Mesenchymal stem cell (in vitro differentiated cells and primary cell): ENCODE measurements around the gene POMT2.

Experiments
- DNase-seq: peaks from one replicate; pipeline ENCODE4 v3.0.0-alpha.2; 2013
- H2AFZ ChIP-seq: one replicate; pipeline ENCODE4 v1.6.1; 2013; ENCODE audit warnings: low read depth, mild to moderate bottlenecking, control low read depth, inconsistent platforms, low read length, moderate library complexity
- H2AK5ac ChIP-seq: 2 replicates; pipeline ENCODE4 v1.6.1; 2013; ENCODE audit warnings: low read length, moderate library complexity, mild to moderate bottlenecking, inconsistent platforms; ENCODE audit not compliant: severe bottlenecking
- H2BK120ac ChIP-seq: one replicate; pipeline ENCODE4 v1.6.1; 2013; ENCODE audit warnings: low read depth, mild to moderate bottlenecking, inconsistent platforms, low read length, moderate library complexity
- H2BK12ac ChIP-seq, 2 experiments: one replicate each; pipeline ENCODE4 v1.6.1; 2013; ENCODE audit warnings: inconsistent platforms in 2 of 2, low read length in 2 of 2, mild to moderate bottlenecking in 2 of 2, moderate library complexity in 2 of 2, control low read depth in 1 of 2
- H2BK15ac ChIP-seq: one replicate; pipeline ENCODE4 v1.6.1; 2013; ENCODE audit warnings: mild to moderate bottlenecking, low read depth, inconsistent platforms; ENCODE audit not compliant: poor library complexity, severe bottlenecking
- H2BK5ac ChIP-seq: 2 replicates; pipeline ENCODE4 v1.6.1; 2013; ENCODE audit warnings: low read depth, mild to moderate bottlenecking, low read length, control low read depth, inconsistent platforms; ENCODE audit not compliant: poor library complexity, severe bottlenecking
- H3K14ac ChIP-seq, 2 experiments: one replicate each; pipeline ENCODE4 v1.6.1; 2013; ENCODE audit warnings: inconsistent platforms in 2 of 2, low read length in 2 of 2, control low read depth in 1 of 2, mild to moderate bottlenecking in 1 of 2, moderate library complexity in 1 of 2
- H3K18ac ChIP-seq, 2 experiments: one replicate each; pipeline ENCODE4 v1.6.1; 2013; ENCODE audit warnings: inconsistent platforms in 2 of 2, low read length in 2 of 2, control low read depth in 1 of 2, low read depth in 1 of 2, mild to moderate bottlenecking in 1 of 2
- H3K23ac ChIP-seq, 2 experiments: one replicate each; pipeline ENCODE4 v1.6.1; 2013; ENCODE audit warnings: inconsistent platforms in 2 of 2, low read length in 2 of 2, mild to moderate bottlenecking in 2 of 2, moderate library complexity in 2 of 2, control low read depth in 1 of 2
- H3K27ac ChIP-seq: 2 replicates; pipeline ENCODE4 v1.5.1; 2013; ENCODE audit warnings: mild to moderate bottlenecking, moderate library complexity, low read length, control low read depth, inconsistent platforms; ENCODE audit not compliant: poor library complexity, severe bottlenecking
- H3K27me3 ChIP-seq, 2 experiments: 2 replicates each; pipeline versions ENCODE4 v1.6.1 to v1.7.0; 2013; ENCODE audit warnings: low read length in 2 of 2, mild to moderate bottlenecking in 2 of 2, moderate library complexity in 2 of 2, control low read depth in 1 of 2, inconsistent platforms in 1 of 2; ENCODE audit not compliant: control insufficient read depth in 1 of 2, insufficient read depth in 1 of 2
- H3K36me3 ChIP-seq, 2 experiments: 2 replicates each; pipeline versions ENCODE4 v1.6.1 to v1.7.0; 2013; ENCODE audit warnings: low read length in 2 of 2, control low read depth in 1 of 2, inconsistent platforms in 1 of 2, low read depth in 1 of 2, mild to moderate bottlenecking in 1 of 2; ENCODE audit not compliant: insufficient read depth in 2 of 2, control insufficient read depth in 1 of 2
- H3K4ac ChIP-seq, 2 experiments: one replicate each; pipeline ENCODE4 v1.6.1; 2013; ENCODE audit warnings: inconsistent platforms in 2 of 2, low read length in 2 of 2, mild to moderate bottlenecking in 2 of 2, moderate library complexity in 2 of 2, control low read depth in 1 of 2, low read depth in 1 of 2
- H3K4me1 ChIP-seq: 2 replicates; pipeline ENCODE4 v1.6.1; 2013; ENCODE audit warnings: low read depth, low read length, control low read depth; ENCODE audit not compliant: control insufficient read depth, insufficient read depth
- H3K4me2 ChIP-seq: 2 replicates; pipeline ENCODE4 v1.6.1; 2013; ENCODE audit warnings: low read length, mild to moderate bottlenecking, inconsistent platforms; ENCODE audit not compliant: poor library complexity, severe bottlenecking
- H3K4me3 ChIP-seq, 2 experiments: 2 replicates each; pipeline versions ENCODE4 v1.5.1 to v1.7.0; 2013; ENCODE audit warnings: low read length in 2 of 2, mild to moderate bottlenecking in 2 of 2, control low read depth in 1 of 2, low read depth in 1 of 2; ENCODE audit not compliant: insufficient read depth in 1 of 2
- H3K79me1 ChIP-seq: replicated peaks from 2 replicates; pipeline ENCODE4 v1.6.1; 2013; ENCODE audit warnings: mild to moderate bottlenecking, control low read depth, low read length, inconsistent platforms; ENCODE audit not compliant: poor library complexity, severe bottlenecking
- H3K9ac ChIP-seq: 2 replicates; pipeline ENCODE4 v1.7.0; 2013; ENCODE audit warnings: mild to moderate bottlenecking, low read length, moderate library complexity
- H3K9me3 ChIP-seq: 2 replicates; pipeline ENCODE4 v1.7.0; 2013; ENCODE audit warnings: mild to moderate bottlenecking, low read length; ENCODE audit not compliant: control insufficient read depth
- H4K8ac ChIP-seq: one replicate; pipeline ENCODE4 v1.6.1; 2013; ENCODE audit warnings: inconsistent platforms, mild to moderate bottlenecking, low read length, moderate library complexity
- H4K91ac ChIP-seq: one replicate; pipeline ENCODE4 v1.6.1; 2013; ENCODE audit warnings: mild to moderate bottlenecking, low read length, inconsistent platforms
- WGBS: methylation state at CpG from one replicate; pipeline ENCODE4 v1.1.7; 2013; ENCODE audit warnings: mixed read lengths; 5-methylcytosine and 5-hydroxymethylcytosine counted together

The POMT2 gene

GRCh38 chr14:77272261-77272660 lies 48.4 kb downstream of the POMT2 start:
- Histone ChIP-seq H3K36me3 (peaks cover 12 to 19% of the 10 kb centered on the region in 2 experiments), H2AK5ac (no peak overlapping the region), H2BK12ac (no peak overlapping the region), H3K4ac (no peak overlapping the region), H2BK5ac (no peak overlapping the region), H3K79me1 (no peaks in the 10 kb centered on the region), H3K14ac (no peak overlapping the region), H3K9ac (no peak overlapping the region), H4K8ac (no peak overlapping the region), H3K4me2 (no peak overlapping the region), H3K4me1 (peaks cover 17% of the 10 kb centered on the region), H4K91ac (no peak overlapping the region), H2AFZ (no peak overlapping the region), H3K27ac (no peak overlapping the region), H3K9me3 (peaks cover 11% of the 10 kb centered on the region), H3K23ac (no peak overlapping the region), H2BK120ac (no peak overlapping the region), H2BK15ac (no peak overlapping the region), H3K27me3 (peaks cover 38 to 44% of the 10 kb centered on the region in 2 experiments), H3K4me3 (no peak overlapping the region), H3K18ac (no peak overlapping the region)
- DNase-seq: no peak
- WGBS: 89% methylated on average over 3 of the region's 4 CpGs

- no peak within 1 kb of the TSS for H3K4ac ChIP-seq
- H3K27ac ChIP-seq: no peak within 1 kb of the TSS
- no peak within 1 kb of the TSS for H2BK15ac ChIP-seq
- peaks cover 11% of the 10 kb centered on the region for H3K9me3 ChIP-seq
- H2BK12ac ChIP-seq: no peak within 1 kb of the TSS
- peaks cover 1 to 8% of the 10 kb centered on the region in 2 experiments for H3K36me3 ChIP-seq
- H2BK5ac ChIP-seq: no peak within 1 kb of the TSS
- no peak within 1 kb of the TSS for H4K8ac ChIP-seq
- no peak within 1 kb of the TSS for H2AFZ ChIP-seq
- no peak within 1 kb of the TSS for H3K4me3 ChIP-seq
- H4K91ac ChIP-seq: no peak within 1 kb of the TSS
- H3K14ac ChIP-seq: no peak within 1 kb of the TSS
- peaks cover 17% of the 10 kb centered on the region for H3K4me1 ChIP-seq
- no peaks in the 10 kb centered on the region for H3K79me1 ChIP-seq
- H3K23ac ChIP-seq: no peak within 1 kb of the TSS
- 21% methylated on average over 36 of the region's 38 CpGs for WGBS
- H2BK120ac ChIP-seq: no peak within 1 kb of the TSS
- peak within 1 kb of the TSS; percentile 32 for H3K4me2 ChIP-seq
- no peak for DNase-seq
- H3K18ac ChIP-seq: no peak within 1 kb of the TSS
- H3K9ac ChIP-seq: no peak within 1 kb of the TSS
- H2AK5ac ChIP-seq: no peak within 1 kb of the TSS
- H3K27me3 ChIP-seq: peaks cover 44 to 49% of the 10 kb centered on the region in 2 experiments
Measured at GRCh38 chr14:77271113-77271710, 49.5 kb downstream of the POMT2 start, which contains the start of gene NGB. TSS of gene NGB (minus strand) at chr14:77271206. CDS start at chr14:77270937, 269 bp downstream.

GRCh38 chr14:77270361-77271112 lies 50.1 kb downstream of the POMT2 start:
- H3K4me2 ChIP-seq: peak overlapping the region; percentile 32
- no peak overlapping the region for H3K9ac ChIP-seq
- no peak overlapping the region for H4K91ac ChIP-seq
- no peak overlapping the region for H2AK5ac ChIP-seq
- no peak overlapping the region for H4K8ac ChIP-seq
- WGBS: 6% methylated on average over 66 of the region's 84 CpGs
- peaks cover 17% of the 10 kb centered on the region for H3K4me1 ChIP-seq
- no peak overlapping the region for H3K27ac ChIP-seq
- no peak overlapping the region for H3K18ac ChIP-seq
- no peak overlapping the region for H2BK120ac ChIP-seq
- H3K23ac ChIP-seq: no peak overlapping the region
- no peak overlapping the region for H2BK5ac ChIP-seq
- H3K9me3 ChIP-seq: peaks cover 11% of the 10 kb centered on the region
- H3K79me1 ChIP-seq: no peaks in the 10 kb centered on the region
- no peak overlapping the region for H2AFZ ChIP-seq
- H2BK15ac ChIP-seq: no peak overlapping the region
- H2BK12ac ChIP-seq: no peak overlapping the region
- H3K36me3 ChIP-seq: peaks cover 0 to 5% of the 10 kb centered on the region in 2 experiments
- DNase-seq: no peak
- H3K14ac ChIP-seq: no peak overlapping the region
- no peak overlapping the region for H3K4me3 ChIP-seq
- no peak overlapping the region for H3K4ac ChIP-seq
- peaks cover 50 to 56% of the 10 kb centered on the region in 2 experiments for H3K27me3 ChIP-seq

GRCh38 chr14:77268989-77269600 lies 51.6 kb downstream of the POMT2 start:
- Histone ChIP-seq H2BK12ac (no peak overlapping the region), H3K27me3 (peaks cover 62% of the 10 kb centered on the region in 2 experiments), H3K4ac (no peak overlapping the region), H4K91ac (no peak overlapping the region), H2AFZ (no peak overlapping the region), H3K4me2 (no peak overlapping the region), H3K36me3 (peaks cover 0 to 2% of the 10 kb centered on the region in 2 experiments), H3K9me3 (peaks cover 11% of the 10 kb centered on the region), H3K4me1 (peaks cover 17% of the 10 kb centered on the region), H3K14ac (no peak overlapping the region), H2BK15ac (no peak overlapping the region), H3K27ac (no peak overlapping the region), H2AK5ac (no peak overlapping the region), H2BK120ac (no peak overlapping the region), H3K23ac (peak overlapping the region in 1 of 2 experiments; percentile 15), H4K8ac (no peak overlapping the region), H3K9ac (no peak overlapping the region), H3K79me1 (no peaks in the 10 kb centered on the region), H2BK5ac (no peak overlapping the region), H3K4me3 (no peak overlapping the region), H3K18ac (no peak overlapping the region)
- no peak for DNase-seq
- WGBS: 57% methylated on average over 5 of the region's 8 CpGs
